ENCODE measurements around the gene TBC1D8.

The TBC1D8 gene

GRCh38 chr2:101111917-101112771 lies 39.0 kb downstream of the TBC1D8 start:
- DNase-seq (ENCODE audit: low read depth, low spot score): no peak

DNA sequence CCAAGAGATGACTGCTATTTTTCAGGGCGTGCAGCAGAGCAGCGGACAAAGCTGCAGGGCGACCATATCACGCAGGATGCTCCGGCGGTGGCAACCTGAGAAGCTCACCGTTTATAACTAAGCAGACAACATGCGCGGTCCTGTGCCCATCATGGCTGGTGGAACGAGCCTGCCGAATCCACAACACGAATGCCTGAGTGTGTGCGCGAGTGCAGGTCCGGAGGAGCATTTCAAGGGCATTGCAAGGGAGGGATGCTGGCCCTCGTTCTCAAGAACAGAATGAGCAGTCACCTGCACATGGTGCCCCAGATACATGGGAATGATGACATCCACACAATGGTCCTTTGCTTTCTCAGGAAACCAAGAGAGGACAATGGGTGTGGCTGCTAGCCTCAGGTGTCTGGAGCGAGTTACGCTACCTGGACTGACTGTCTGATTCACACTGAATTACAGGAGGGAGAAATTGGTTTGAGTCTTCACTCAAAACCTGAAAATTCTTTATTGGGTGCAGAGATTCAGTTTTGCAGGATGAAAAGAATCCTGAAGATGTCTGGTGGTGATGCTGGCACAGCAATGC lies 39.8 kb downstream of the TBC1D8 start:
- DNase-seq (ENCODE audit: low read depth, low spot score): no peak

DNA sequence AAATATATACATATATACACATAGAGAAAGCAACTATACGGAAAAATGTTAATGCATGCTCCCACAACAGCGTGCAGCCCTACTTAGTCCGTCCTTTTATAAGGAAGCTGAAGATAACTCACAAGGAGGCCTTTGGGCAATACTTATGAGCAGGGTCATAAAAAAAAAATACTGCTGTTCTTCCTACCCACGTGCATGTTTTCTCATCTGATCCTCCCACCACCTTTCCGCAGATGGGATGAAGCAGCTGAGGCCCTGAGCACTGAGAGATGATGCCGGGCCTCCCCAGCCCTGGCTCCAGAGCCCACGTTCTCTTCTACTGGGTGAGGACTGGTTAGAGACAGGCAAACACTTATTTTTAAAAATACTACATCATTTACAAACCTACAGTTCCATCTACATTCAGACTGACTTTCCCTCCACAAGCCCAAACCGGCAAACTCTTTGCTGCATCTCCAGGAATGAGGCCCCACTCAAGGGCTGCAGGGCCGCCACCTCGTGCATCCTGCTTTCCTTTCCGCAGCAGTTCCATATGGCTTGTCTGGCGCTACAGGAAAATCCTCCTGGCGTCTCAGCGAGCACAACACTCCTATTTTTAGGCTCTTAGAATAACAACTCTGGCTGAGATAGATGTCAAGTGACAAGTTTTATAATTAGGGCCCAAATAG lies 41.6 kb downstream of the TBC1D8 start:
- no peak for DNase-seq (ENCODE audit: low read depth, low spot score)

GRCh38 chr2:101108357-101108756 lies 42.8 kb downstream of the TBC1D8 start:
- DNase-seq (ENCODE audit: low read depth, low spot score): no peak

- DNase-seq (ENCODE audit: low read depth, low spot score): no peak
Measured at GRCh38 chr2:101107241-101107640, 43.9 kb downstream of the TBC1D8 start.

DNA sequence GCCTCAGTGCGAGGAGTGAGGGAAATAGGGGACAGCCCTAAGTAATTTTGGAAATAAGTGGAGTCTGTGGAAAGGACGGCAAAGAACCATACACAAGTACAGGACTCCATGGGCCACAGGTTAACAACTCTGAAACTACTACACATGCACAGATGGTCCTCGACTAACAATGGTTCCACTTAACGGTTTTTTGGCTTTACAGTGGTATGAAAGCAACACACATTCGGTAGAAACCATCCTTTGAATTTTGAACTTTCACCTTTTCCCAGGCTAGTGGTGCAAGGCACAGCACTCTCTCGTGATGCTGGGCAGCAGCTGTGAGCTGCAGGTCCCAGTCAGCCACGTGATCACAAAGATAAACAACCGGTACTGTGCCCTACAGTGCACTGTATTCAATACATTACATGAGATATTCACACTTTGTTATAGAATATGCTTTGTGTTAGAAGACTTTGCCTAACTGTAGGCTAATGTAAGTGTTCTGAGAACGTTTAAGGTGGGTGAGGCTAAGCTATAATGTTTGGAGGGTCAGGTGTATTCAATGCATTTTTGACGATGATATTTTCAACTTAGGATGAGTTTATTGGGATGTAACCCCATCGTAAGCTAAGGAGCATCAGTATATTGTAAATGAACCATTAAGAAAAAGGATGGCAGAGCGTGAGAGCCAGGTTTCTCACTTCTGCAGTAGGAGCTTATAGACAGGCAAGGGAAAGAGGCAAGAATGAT lies 44.6 kb downstream of the TBC1D8 start:
- DNase-seq (ENCODE audit: low read depth, low spot score): no peak

GRCh38 chr2:101105654-101106053 lies 45.5 kb downstream of the TBC1D8 start:
- DNase-seq (ENCODE audit: low read depth, low spot score): no peak

- DNase-seq (ENCODE audit: low read depth, low spot score): no peak
Measured at GRCh38 chr2:101097638-101098037, 53.5 kb downstream of the TBC1D8 start.

- no peak for DNase-seq (ENCODE audit: low read depth, low spot score)
Measured at GRCh38 chr2:101096619-101097142, 54.5 kb downstream of the TBC1D8 start.

DNA sequence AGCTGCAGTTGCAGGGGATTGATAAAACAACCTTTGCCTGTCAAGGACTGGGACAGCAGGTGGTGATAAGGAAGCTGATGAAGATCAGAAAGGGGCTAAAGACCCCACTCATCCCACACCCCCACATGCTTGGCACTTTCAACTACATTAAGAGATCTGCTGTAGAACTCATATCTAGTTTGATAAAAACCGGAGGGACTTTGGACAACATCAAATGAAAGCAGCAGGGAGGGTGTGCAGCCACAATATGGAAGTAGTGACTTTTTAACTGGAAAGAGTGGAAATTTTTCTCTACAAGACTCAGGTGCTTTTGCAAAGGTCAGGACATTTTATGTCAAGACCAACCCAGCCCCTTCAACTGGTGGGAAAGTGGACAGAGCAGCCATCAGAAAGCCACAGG lies 56.8 kb downstream of the TBC1D8 start:
- no peak for DNase-seq (ENCODE audit: low read depth, low spot score)

DNA sequence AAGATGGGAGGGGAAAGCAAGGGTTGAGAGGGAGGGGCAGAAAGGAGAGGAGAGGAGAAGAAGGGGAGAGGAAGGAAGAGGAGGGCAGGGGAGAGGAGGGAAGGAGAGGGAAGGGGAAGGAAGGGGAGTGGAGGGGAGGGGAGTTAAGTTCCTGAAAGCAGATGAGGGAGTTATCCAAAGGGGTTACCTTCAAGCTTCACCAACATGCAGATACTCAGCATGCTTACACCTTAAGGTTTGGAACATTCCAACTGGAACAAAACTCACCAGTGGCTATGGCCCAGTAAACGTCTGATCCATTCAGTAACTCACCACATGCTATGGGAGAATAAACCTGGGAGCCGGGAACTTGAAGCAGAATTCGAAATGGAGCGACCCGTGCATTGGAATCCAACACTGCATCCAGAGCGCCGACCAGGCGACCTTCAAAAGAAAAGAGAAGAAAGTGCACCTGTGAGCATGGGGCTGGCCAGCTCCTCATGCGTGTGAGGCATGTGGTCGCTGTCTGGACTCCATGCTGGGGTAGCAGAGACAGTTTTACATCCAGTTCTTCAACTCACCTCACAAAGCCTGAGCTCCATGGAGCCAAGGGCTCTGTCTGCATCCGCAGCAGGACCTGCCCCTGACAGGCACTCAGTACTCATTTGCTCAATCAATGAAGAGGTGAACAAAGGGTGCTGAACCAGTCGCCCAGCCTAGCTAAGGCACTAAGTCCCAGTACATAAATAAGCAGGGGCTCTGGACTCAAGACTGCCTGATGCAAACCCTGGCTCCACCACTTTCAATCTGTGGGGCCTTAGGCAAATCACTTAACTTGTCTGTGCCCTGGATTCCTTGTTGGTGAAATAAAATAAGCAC lies 61.0 kb downstream of the TBC1D8 start:
- no peak for DNase-seq (ENCODE audit: low read depth, low spot score)

DNA sequence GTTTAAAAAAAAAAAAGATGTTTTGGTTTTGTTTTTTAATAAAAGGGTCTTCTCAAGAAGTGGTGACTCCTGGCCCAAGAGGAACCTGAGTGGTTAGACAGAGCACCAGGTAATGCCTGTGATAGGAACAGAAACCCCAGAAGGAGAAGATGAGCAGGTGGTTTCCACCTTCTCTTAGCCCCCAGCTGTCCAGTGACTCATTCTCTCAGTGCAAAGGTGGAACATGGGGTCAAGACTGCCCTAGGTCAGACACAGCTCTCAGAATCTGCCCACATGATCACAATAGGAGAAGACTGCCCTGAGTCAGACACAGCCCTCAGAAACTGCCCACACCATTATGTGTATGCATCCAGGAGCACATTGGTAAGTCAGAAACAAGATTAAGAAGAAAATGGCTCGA lies 61.8 kb downstream of the TBC1D8 start:
- no peak for DNase-seq (ENCODE audit: low read depth, low spot score)

GRCh38 chr2:101087638-101088037 lies 63.5 kb downstream of the TBC1D8 start:
- no peak for DNase-seq (ENCODE audit: low read depth, low spot score)

- DNase-seq (ENCODE audit: low read depth, low spot score): no peak
Measured at GRCh38 chr2:101083613-101084012, 67.6 kb downstream of the TBC1D8 start.

DNA sequence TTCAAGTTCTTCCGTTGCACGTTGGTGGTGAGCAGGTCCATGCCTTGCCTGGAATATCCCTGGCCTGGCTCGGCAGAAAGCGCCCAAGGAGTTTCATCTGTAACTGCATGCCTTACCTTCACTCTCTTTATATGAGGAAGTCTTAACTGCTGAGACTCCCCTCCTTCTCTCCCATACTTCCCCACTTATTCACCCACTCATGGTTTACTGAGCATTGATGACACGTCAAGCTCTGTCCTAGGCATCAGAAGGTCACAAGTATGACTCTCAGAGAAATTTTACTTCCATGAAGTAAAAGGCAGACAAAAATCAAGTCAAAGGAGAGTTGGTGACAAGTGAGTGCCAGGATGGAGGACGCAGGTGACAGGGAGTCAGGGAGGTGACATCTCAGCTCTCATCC lies 68.2 kb downstream of the TBC1D8 start:
- DNase-seq (ENCODE audit: low read depth, low spot score): no peak

GRCh38 chr2:101081375-101081907 lies 69.7 kb downstream of the TBC1D8 start:
- no peak for DNase-seq (ENCODE audit: low read depth, low spot score)

DNA sequence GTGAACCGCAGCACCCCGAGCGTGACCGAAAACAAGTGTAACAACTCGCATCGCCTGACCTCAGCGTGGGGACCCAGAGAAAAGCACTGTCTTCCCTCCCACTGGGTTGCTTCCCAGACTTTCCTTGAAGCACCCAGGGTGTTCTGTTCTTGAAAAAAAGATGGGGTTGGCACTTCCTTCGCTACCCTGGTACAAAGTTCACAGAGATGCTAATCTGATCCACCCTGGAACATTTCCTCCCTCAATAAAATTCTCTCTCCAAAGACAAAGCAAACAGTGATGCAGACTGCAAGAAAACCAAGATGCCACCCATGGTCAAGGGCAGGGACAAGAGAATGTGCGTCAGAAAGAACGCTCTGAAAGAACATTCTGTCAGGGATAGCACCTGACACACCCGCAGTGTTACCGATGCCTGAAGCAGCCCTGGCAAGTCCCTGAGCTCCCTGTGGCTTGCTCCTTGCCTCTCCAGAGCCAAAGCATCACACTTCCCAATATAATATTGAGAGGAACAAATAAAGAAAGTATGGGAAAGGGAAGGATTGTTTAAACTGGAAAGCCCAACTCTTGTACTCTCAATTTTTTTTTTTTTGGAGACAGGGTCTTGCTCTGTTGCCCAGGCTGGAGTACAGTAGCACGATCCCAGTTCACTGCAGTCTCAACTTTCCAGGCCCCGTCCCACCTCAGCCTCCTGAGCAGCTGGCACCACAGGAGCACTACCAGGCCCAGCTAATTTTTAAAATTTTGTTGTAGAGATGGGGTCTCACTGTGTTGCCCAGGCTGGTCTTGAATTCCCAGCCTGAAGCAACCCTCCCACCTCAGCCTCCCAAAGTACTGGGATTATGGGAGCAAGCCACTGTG lies 70.7 kb downstream of the TBC1D8 start:
- DNase-seq (ENCODE audit: low read depth, low spot score): no peak

DNA sequence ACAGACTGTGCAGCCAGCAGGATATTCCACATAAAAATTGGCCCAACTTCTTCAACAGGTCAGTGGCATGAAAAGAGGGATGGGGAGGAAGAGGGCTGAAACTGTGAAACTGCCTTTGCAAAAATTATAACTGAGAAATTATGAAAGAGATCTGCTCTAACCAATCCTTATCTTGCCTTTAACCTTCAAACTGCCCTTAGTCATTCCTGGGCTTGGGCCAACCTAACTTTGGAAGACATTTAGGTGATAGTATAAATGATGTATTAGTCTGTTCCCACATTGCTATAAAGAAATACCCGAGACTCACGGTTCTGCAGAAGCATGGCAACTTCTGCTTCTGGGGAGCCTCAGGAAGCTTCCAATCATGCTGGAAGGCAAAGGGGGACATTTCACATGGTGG lies 74.6 kb downstream of the TBC1D8 start:
- no peak for DNase-seq (ENCODE audit: low read depth, low spot score)

GRCh38 chr2:101064868-101065549 lies 86.2 kb downstream of the TBC1D8 start:
- DNase-seq (ENCODE audit: low read depth, low spot score): no peak

Measured in iPS DF 19.7 (cell line).